NCI-H1092 (cell line): Measurements from ENCODE around the gene COG8.
"Not testable (repeated sequence)": the region's sequence is repeated elsewhere in the genome, so short reads cannot be mapped to it uniquely, and the experiment has no call there.

ENCODE experiments used
- DNase-seq: peaks from one replicate; lab custom pipeline; 2025; lab: John Stamatoyannopoulos, UW

Gene COG8, protein sequence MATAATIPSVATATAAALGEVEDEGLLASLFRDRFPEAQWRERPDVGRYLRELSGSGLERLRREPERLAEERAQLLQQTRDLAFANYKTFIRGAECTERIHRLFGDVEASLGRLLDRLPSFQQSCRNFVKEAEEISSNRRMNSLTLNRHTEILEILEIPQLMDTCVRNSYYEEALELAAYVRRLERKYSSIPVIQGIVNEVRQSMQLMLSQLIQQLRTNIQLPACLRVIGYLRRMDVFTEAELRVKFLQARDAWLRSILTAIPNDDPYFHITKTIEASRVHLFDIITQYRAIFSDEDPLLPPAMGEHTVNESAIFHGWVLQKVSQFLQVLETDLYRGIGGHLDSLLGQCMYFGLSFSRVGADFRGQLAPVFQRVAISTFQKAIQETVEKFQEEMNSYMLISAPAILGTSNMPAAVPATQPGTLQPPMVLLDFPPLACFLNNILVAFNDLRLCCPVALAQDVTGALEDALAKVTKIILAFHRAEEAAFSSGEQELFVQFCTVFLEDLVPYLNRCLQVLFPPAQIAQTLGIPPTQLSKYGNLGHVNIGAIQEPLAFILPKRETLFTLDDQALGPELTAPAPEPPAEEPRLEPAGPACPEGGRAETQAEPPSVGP

DNA sequence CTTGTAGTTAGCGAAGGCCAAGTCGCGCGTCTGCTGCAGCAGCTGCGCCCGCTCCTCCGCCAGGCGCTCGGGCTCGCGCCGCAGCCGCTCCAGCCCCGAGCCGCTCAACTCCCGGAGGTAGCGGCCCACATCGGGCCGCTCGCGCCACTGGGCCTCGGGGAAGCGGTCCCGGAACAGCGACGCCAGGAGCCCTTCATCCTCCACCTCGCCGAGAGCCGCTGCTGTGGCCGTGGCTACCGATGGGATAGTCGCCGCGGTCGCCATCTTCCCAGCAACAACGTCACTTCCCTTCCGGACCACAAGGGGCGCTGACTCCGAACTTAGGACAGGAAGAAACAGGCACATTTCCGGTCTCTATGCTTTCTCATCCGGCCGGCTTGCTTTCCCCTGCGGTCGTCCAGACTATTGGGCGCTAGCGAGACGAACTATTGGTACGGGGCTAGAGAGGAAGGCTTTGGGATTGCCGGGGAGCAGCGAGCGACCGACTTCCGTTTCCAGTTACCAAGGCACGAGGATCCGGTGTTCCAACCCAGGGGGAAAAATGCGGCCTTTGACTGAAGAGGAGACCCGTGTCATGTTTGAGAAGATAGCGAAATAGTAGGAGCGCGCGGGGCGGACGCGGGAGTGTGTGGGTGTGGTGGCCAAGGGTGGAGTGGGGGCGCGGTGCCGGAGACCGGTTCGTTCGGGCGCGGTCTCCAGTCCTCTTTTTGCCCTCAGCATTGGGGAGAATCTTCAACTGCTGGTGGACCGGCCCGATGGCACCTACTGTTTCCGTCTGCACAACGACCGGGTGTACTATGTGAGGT, at the start of gene COG8, which contains the start of gene NIP7:
Gene COG8 (minus strand): TSS at position 276 of the 806 bp plus-strand sequence. CDS start 12 bp downstream, at position 264.
Gene NIP7 (plus strand): TSS at position 484 of the 806 bp plus-strand sequence. CDS start 58 bp downstream, at position 542.
- peak; percentile 98 for DNase-seq

GRCh38 chr16:69386596-69386995, 47.2 kb upstream of the COG8 start:
- DNase-seq = no peak

DNA sequence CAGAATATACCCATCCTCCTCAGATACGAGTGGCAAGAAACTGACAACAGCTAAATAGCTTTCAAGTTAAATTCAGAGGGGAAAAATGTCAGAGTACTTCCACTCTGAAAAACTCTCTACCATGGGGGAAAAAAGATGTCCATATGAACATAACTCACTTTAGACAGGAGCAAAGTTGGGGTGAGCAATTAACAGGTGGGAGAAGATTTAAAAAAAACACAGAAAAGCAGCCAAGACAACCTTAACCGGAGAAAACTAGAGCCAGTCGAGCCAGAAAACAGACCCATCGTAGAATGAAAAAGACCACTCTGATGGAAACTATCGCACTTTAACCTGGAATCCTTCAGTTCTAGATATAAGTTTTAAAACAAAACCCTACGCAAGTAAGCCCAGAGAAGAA, 45.6 kb upstream of the COG8 start:
- DNase-seq = no peak

DNA sequence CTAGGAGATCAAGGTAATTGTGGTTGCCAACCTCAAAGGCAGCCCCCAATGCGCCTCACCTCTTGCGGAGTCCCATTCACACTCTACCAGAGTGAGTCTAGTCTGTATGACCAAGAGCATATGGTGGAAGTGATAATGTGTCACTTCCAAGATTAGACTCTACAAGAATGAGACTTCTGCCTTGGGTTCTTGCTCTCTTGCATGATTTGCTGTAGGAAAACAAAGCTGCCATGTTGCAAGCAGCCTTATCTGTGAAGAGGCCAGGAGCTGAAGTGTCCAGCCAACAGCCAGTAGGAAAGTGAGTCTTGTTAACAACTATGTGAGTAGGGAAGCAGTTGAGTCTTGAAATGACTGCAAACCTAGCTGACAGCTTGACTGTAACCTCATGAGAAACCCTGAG, 43.1 kb upstream of the COG8 start:
- DNase-seq = no peak

DNA sequence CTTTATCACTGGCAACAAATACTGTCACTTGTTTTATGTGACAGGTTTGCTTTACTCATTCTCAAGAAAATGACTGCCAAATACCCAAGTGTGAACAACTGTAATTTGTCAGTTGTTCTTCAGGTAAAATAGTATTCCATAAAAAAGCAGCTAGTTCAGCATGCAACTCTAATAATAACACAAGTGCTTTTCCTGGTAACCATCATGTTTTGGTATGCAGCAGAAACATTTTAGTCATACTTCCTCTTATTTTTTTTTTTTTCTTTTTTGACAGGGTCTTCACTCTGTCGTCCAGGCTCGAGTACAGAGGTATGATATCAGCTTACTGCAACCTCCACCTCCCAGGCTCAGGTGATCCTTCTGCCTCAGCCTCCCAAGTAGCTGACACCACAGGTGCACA, 41.9 kb upstream of the COG8 start:
- no peak for DNase-seq

DNA sequence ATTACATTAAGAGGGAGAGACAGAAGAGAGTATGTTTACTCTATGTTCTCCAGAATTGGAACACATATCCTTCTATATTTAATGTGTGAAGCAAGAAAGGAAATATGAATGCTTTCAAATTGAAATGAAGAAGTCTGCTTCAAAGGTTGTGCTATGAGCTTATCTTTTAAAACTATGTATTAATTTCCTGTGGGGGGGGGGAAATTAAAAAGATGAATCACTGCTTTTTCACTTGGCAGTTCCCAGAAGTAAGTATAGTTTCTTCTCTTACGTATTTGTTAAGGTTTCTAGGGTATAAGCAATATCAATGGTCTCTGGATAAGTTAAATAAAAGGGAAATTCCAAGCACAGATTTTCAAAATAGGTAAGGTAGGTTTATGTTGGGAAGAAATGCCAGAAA, 39.4 kb upstream of the COG8 start:
- no peak for DNase-seq

DNA sequence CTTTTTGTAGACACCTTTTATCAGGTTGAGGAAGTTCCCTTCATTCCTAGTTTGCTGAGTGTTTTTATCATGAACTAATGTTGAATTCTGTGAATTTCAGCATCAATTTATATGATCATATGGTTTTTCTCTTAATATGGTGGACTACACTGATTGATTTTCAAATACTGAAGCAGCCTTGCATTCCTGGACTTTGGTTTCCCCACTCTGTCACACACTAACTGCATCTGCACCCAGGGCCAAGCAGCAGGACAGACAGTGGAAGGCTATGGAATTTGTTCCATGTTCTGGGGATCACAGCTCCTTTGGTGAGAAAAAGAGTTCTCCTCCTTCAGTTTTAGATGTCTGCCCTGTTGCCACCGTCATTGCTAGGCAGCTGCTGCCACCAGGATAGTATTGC, 38.7 kb upstream of the COG8 start:
- DNase-seq = no peak

DNA sequence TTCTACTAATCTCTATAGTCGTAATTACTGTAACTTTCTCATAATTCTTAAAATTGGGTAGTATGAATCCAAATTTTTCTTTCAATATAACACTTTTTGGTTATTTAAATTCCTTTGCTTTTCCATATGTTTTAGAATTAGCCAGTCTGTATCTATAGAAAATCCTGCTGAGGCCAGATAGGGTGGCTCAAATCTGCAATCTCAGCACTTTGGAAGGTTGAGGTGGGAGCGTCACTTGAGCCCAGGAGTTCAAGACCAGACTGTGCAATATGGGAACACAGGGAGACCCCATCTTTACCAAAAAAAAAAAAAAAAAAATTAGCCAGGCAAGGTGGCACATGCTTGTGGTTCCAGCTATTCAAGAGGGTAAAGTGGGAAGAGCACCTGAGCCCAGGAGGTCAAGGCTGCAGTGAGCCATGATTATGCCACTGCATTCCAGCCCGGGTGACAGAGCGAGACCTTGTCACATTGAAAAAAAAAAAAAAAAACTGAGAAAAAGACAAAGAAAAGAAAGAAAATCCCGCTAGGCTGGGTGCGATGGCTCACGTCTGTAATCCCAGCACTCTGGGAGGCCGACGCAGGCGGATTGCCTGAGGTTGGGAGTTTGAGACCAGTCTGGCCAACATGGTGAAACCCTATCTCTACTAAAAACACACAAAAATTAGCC, 37.2 kb upstream of the COG8 start:
- no peak for DNase-seq

GRCh38 chr16:69373019-69373418, 33.7 kb upstream of the COG8 start:
- DNase-seq = no peak

DNA sequence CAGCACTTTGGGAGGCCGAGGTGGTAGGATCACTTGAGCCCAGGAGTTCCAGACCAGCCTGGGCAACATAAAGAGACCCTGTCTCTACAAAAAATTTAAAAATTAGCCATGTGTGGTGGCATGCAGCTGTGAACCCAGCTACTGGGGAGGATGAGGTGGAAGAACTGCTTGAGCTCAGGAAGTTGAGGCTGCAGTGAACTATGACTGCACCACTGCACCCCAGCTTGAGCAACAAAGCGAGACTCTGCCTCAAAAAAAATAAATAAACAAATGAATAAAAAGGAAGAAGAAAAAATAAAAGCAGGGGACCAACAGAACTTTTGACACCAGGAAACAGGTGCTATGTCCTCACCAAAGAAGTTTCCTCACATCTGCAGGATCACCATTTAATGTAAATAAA, 32.2 kb upstream of the COG8 start:
- no peak for DNase-seq

DNA sequence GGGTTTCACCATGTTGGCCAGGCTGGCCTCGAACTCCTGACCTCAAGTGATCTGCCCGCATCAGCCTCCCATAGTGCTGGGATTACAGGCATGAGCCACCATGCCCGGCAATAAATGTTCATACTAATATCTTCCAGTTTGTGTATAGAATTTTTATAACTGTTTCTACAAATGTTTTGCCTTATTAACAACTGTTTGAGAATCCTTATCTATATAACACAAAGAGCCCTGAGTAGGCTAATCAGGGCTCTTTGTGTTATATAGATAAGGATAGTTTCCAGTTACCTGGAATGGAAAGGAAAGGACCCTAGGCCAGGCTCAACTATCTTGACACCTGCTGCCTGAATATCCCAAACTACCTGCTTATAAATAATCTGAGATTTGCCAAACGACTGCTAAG, 29.5 kb upstream of the COG8 start:
- DNase-seq = no peak

DNA sequence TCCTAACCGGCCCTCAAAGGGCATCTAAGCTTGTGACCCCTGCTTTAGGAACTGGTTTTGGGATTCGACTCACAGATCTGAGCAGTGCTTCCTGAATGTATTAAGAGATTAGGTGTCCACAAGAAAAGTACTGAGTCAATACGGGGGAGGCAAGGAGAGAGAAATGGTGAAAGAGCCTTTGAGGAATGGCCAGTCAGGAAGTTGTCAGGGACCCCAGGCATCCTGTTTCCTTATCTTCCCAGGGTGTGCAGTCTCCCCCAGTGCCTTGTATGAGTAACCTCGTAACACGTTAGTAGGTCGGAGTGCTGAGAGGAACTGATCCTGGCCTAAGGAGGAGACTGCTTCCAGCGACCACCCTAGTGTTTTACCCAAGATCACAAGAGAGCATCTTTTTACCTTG, 28.6 kb upstream of the COG8 start:
- no peak for DNase-seq

DNA sequence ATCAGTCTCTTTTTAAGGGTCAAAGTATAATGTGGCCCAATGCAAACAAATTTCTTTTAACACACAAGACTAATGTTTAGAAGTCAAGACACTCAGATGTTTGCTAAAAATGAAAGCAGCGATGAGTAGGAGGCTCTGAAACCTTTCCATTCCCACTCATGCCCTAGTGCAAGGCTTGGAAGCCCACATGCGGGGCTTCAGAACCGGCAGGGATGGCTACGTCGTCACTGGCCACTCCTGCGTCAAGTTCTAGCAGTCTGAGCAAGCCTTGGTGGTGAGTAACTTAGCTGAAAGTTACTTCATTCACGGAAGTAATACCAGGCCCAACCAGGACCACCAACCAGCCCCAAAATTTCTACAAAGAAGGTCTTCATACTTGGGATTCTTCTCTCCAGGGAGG, 27.1 kb upstream of the COG8 start:
- DNase-seq = no peak

DNA sequence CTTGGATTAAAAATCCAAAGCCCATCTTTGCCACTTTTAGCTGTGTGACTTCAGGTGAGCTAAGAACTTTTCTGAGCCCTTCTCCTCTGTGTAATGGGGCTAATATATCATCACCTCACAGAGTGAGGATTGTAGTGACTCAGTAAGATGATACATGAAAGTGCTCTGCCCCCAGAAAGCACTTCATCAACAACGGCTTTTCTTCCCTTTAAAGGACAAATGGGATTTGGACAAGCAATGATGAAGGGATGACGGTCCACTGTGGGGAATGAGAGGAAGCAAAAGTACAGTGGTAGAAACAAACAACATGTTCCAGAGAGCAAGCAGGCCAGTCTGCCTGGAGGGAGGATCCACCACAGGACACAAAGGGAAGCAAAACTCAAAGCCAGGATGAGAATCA, 26.5 kb upstream of the COG8 start:
- DNase-seq = no peak

GRCh38 chr16:69364088-69364487, 24.7 kb upstream of the COG8 start:
- no peak for DNase-seq

GRCh38 chr16:69363281-69363717, 23.9 kb upstream of the COG8 start:
- DNase-seq = no peak

- not testable (repeated sequence) for DNase-seq
Measured at GRCh38 chr16:69360070-69360469, 20.7 kb upstream of the COG8 start.

DNA sequence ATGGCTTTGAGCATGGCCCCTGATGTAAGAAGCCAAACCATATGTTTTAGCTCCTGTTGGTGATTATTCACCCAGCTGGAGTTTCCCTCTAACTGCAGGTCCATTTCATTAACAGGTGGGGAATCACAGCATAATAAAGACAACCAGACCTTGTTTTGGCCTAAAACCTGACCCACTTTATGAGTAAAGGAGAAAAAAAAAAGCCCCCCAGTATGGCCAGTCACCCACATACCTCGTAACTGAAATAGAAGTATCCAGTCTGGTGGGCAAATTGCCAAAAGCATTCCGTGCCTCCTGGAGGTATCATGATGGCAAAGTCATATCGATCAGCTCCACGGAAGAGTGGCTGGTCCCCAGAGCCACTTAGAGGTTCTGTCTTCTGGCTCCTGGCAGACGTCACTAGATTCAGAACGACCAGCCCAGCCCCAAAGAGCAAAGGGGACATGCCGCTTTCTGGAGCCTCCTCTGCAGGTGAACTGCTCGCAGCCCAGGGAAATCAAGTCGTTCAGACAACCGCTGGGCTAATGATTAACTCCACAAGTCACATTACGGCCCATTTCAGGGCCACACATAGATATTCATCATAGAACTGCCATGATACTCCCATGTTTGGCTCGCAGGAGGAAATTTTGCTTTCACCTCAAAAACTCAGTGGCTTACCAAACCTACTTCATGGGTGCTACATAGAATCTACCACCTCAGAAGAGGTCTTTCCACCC, 12.1 kb upstream of the COG8 start, which contains the start of gene TMED6:
Gene TMED6 (minus strand): TSS at position 478 of the 719 bp plus-strand sequence. CDS start 33 bp downstream, at position 445.
- no peak for DNase-seq

DNA sequence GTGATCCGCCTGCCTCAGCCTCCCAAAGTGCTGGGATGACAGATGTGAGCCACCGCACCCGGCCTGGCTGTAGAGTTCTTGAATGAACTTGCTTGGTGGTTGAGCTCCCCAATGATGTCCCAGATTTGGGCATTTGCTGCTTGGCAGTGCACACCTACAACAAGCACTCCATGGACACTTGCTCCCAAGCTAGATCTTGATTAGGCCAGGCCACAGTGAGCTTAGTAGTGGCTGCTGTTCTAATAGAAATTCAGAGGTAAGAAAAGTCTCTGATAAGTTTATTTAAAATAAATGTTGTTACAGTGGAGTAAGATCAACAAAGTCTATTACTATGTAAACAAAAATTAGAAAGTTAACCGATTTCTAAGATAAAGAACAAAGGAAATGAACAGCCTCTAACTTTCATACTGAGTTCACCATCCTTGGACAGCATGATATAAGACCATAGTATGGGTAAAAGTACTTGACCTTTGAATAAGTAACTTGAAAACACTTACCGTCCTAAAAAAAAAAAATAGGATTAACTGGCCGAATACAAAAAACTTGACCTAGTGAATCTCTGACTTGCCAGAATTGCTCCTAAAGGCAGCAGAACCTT, 11.3 kb upstream of the COG8 start:
- no peak for DNase-seq

- no peak for DNase-seq
Measured at GRCh38 chr16:69349536-69349935, 10.2 kb upstream of the COG8 start.

DNA sequence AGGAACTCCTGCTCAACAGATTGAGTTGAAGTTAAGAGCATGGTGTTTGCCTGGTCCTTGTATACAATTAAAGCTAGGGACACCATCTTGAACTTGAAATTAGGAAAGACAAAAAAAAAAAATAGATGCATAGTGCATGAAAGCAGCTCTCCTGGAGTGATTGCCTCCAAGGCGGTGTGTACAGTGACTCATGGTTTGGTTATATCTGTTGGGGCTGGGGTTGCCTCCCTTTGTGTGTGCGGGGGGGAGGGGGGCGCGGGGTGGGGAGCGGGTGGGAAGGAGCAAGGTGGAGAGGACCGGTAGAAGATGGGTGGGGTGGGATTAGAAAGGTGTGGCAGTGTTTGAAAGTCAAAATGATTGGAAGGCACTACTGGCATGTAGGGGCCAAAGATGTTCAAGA, 8.9 kb upstream of the COG8 start:
- DNase-seq = no peak
